Measurements from ENCODE around the gene PSMC2. TPM values are rescaled to one million over a fixed set of nuclear protein-coding genes. Genes with fewer than 3 reads are reported as not detected.

PSMC2 gene
- total and polyA plus RNA-seq, 10 of the 15 experiments (the other 5 are each of a cell fraction or from before 2014, with no cell fraction given), result 117 to 347 (median 220) TPM

DNA sequence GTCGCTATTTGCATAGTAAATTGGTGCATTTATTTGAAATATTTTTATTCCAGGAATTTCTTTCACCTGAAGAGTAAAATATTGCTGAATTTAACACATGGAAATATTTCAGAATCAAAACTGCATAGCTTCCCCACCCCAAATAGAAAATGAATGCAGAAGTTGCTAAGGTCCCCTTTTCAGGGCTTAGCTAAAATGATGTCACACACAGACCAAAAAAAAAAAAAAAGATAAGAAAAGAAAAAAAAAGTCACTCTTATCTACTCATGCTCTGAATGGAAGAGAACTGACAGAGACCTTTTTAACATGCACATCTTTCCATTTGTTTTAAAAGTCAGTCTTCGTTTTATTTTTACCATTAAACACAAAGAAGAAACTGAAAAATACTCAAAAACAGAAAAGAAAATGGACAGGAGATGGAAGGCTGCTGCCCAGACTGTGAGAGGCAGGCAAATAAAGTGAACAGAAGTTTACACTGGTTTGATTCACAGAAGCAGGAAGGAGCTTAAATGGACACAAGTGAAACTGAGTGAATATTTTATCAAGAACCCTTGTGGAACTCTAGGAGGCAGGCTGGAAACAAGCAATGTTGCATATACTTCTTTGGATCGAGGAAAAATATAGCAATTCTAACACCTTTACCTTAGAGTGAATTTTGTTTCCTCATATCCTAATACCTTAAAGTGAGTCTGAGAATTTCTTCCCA lies 32.0 kb downstream of the PSMC2 start:
- H3K4me3 ChIP-seq, result no peak overlapping the region
- DNase-seq (ENCODE audit: low read depth, low spot score) (no peak), ATAC-seq (no peak), FAIRE-seq (no peak)
- no peak overlapping the region for H3K27ac ChIP-seq (ENCODE audit: control insufficient read depth, insufficient read depth)
- no peak overlapping the region for H3K4me2 ChIP-seq (ENCODE audit: control insufficient read depth, insufficient read depth)
- RAD21 ChIA-PET (ENCODE audit: unreplicated experiment), result no interaction called here
- SMC1A ChIA-PET (ENCODE audit: uncharacterized antibody, unreplicated experiment), result interaction anchor here (0.7 to 1.5 kb wide), 3 partner anchors 14 to 29 kb away, joined by 3 read pairs; no protein-coding TSS in a partner anchor
- H3K4me1 ChIP-seq (ENCODE audit: control insufficient read depth, insufficient read depth, low read length), result no peaks in the 10 kb centered on the region
- POLR2A ChIA-PET, result no interaction called here
- in situ Hi-C loops (cut with MboI) (no loop called here), intact Hi-C loops (cut with micrococcal nuclease; ENCODE audit: unreplicated experiment) (no loop called here)
- no peaks in the 10 kb centered on the region for H3K36me3 ChIP-seq (ENCODE audit: control insufficient read depth in 2 of 2, insufficient read depth in 2 of 2, low read length in 1 of 2)
- H4K20me1 ChIP-seq (ENCODE audit: control insufficient read depth, insufficient read depth), result no peaks in the 10 kb centered on the region
- no peaks in the 10 kb centered on the region for H3K9me3 ChIP-seq (replicated peaks; ENCODE audit: control insufficient read depth, insufficient read depth, low read length)
- CTCF ChIA-PET, result interaction anchor here (2.0 kb wide), 1 partner anchor 26 kb away, joined by 6 read pairs; no protein-coding TSS in a partner anchor
- TF ChIP-seq HDAC2 (IDR thresholded peaks at IDR 0.05) (no peak), HCFC1 (IDR thresholded peaks at IDR 0.05; ENCODE audit: low read length) (no peak), ZBED1 (IDR thresholded peaks at IDR 0.05; ENCODE audit: borderline replicate concordance) (no peak), SREBF1 (IDR thresholded peaks at IDR 0.05; ENCODE audit: low read length) (no peak), POLR2A (IDR thresholded peaks at IDR 0.05; ENCODE audit: low read depth, low read length) (no peak), IKZF2 (IDR thresholded peaks at IDR 0.05) (no peak), BACH1 (IDR thresholded peaks at IDR 0.05; ENCODE audit: borderline replicate concordance) (no peak), IRF4 (IDR thresholded peaks at IDR 0.05; ENCODE audit: low read depth, low read length) (no peak), RCOR1 (conservative IDR thresholded peaks at IDR 0.05; ENCODE audit: low read depth, low read length) (no peak), TCF3 (IDR thresholded peaks at IDR 0.05; ENCODE audit: borderline replicate concordance, insufficient read depth, low read depth, low read length) (no peak), ETV6 (conservative IDR thresholded peaks at IDR 0.05 in 1 of 2, IDR thresholded peaks at IDR 0.05 in 1 of 2; ENCODE audit: borderline replicate concordance in 1 of 2, low read depth in 1 of 2) (no peak), MYC (IDR thresholded peaks at IDR 0.05; ENCODE audit: insufficient read depth, insufficient read length, insufficient replicate concordance, low read length, severe bottlenecking) (no peak)
- TF ChIP-seq, protein P1, sequence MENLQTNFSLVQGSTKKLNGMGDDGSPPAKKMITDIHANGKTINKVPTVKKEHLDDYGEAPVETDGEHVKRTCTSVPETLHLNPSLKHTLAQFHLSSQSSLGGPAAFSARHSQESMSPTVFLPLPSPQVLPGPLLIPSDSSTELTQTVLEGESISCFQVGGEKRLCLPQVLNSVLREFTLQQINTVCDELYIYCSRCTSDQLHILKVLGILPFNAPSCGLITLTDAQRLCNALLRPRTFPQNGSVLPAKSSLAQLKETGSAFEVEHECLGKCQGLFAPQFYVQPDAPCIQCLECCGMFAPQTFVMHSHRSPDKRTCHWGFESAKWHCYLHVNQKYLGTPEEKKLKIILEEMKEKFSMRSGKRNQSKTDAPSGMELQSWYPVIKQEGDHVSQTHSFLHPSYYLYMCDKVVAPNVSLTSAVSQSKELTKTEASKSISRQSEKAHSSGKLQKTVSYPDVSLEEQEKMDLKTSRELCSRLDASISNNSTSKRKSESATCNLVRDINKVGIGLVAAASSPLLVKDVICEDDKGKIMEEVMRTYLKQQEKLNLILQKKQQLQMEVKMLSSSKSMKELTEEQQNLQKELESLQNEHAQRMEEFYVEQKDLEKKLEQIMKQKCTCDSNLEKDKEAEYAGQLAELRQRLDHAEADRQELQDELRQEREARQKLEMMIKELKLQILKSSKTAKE (IDR thresholded peaks at IDR 0.05; ENCODE audit: low read depth, poor library complexity, severe bottlenecking), result no peak
- TF ChIP-seq, protein P2, sequence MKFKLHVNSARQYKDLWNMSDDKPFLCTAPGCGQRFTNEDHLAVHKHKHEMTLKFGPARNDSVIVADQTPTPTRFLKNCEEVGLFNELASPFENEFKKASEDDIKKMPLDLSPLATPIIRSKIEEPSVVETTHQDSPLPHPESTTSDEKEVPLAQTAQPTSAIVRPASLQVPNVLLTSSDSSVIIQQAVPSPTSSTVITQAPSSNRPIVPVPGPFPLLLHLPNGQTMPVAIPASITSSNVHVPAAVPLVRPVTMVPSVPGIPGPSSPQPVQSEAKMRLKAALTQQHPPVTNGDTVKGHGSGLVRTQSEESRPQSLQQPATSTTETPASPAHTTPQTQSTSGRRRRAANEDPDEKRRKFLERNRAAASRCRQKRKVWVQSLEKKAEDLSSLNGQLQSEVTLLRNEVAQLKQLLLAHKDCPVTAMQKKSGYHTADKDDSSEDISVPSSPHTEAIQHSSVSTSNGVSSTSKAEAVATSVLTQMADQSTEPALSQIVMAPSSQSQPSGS (IDR thresholded peaks at IDR 0.05; ENCODE audit: low read length), result no peak
- TF ChIP-seq, protein P3, sequence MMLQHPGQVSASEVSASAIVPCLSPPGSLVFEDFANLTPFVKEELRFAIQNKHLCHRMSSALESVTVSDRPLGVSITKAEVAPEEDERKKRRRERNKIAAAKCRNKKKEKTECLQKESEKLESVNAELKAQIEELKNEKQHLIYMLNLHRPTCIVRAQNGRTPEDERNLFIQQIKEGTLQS (IDR thresholded peaks at IDR 0.05; ENCODE audit: borderline replicate concordance, extremely low read depth, low read depth, low read length), result no peak
- H3K79me2 ChIP-seq (ENCODE audit: control insufficient read depth, insufficient read depth, low read length), result no peaks in the 10 kb centered on the region
- BruUV-seq (replicated peaks), result no TSS peak
- 26% methylated on average over 3 of the region's 3 CpGs for WGBS (ENCODE audit: insufficient coverage, insufficient replicate concordance, low lambda C conversion rate, missing lambda C conversion rate)
- no peak overlapping the region for H2AFZ ChIP-seq (ENCODE audit: control insufficient read depth, low read depth, low read length)
- no peak overlapping the region for H3K9ac ChIP-seq (ENCODE audit: control insufficient read depth, insufficient read depth, low read length)
- H3K27me3 ChIP-seq (replicated peaks in 1 of 2; ENCODE audit: control insufficient read depth in 2 of 2, insufficient read depth in 2 of 2, low read length in 1 of 2), result no peaks in the 10 kb centered on the region; a peak in 1 of 4 replicates
